Bronchial epithelial cell (primary cell): ENCODE measurements around the gene TGM5. TPM values are rescaled to one million over a fixed set of nuclear protein-coding genes. Genes with fewer than 3 reads are reported as not detected.

Experiments used
- DNase-seq: peaks from one replicate; pipeline ENCODE4 v3.0.0-alpha.2; 2010; ENCODE audit warnings: low read depth
- FAIRE-seq: peaks from 2 replicates; lab custom pipeline; 2011; peaks lifted over from hg19 to GRCh38; lab: Jason Lieb, UNC
- H3K27me3 ChIP-seq: 2 replicates; pipeline ENCODE4 v1.5.1; 2011; ENCODE audit warnings: low read length; ENCODE audit not compliant: control insufficient read depth, insufficient read depth
- H3K36me3 ChIP-seq: 2 replicates; pipeline ENCODE4 v1.5.1; 2011; ENCODE audit warnings: low read length; ENCODE audit not compliant: control insufficient read depth, insufficient read depth
- H3K4me3 ChIP-seq: 2 replicates; pipeline ENCODE4 v1.5.1; 2011; ENCODE audit warnings: mild to moderate bottlenecking, low read depth, low read length, control low read depth
- CTCF ChIP-seq: IDR thresholded peaks from 2 replicates; pipeline ENCODE4 v1.5.1; 2011; ENCODE audit warnings: mild to moderate bottlenecking, moderate library complexity, low read length, control low read depth, inconsistent platforms; ENCODE audit not compliant: insufficient read depth, severe bottlenecking
- total RNA-seq: library from RNA; depleted of rRNA; stranded (reverse); fragments of >200 nt; gene quantifications from 2 replicates; pipeline ENCODE4 v1.2.1, GENCODE V29; 2014

TGM5 gene
- total RNA-seq, 1 donor from 2014 or later: under 0.01 TPM

- Histone ChIP-seq H3K36me3 (no peaks in the 10 kb centered on the region), H3K4me3 (no peak overlapping the region), H3K27me3 (peaks cover 2% of the 10 kb centered on the region)
- TF ChIP-seq CTCF: peak; percentile 82
- FAIRE-seq: peak; percentile 7
- DNase-seq: peak; percentile 63
Observed at GRCh38 chr15:43285609-43286037, 18.9 kb upstream of the TGM5 start.

GRCh38 chr15:43283526-43283925 lies 16.8 kb upstream of the TGM5 start:
- FAIRE-seq (no peak), DNase-seq (no peak)
- TF ChIP-seq CTCF: no peak
- Histone ChIP-seq H3K36me3 (no peaks in the 10 kb centered on the region), H3K4me3 (no peak overlapping the region), H3K27me3 (peaks cover 5% of the 10 kb centered on the region)

- Histone ChIP-seq H3K27me3 (peaks cover 2% of the 10 kb centered on the region), H3K4me3 (no peak overlapping the region), H3K36me3 (no peaks in the 10 kb centered on the region)
- FAIRE-seq (no peak), DNase-seq (no peak)
- no peak for TF ChIP-seq CTCF
Observed at GRCh38 chr15:43281926-43282602, 15.3 kb upstream of the TGM5 start.

GRCh38 chr15:43280996-43281395 lies 14.3 kb upstream of the TGM5 start:
- Histone ChIP-seq H3K36me3 (no peaks in the 10 kb centered on the region), H3K27me3 (peaks cover 2% of the 10 kb centered on the region), H3K4me3 (no peak overlapping the region)
- no peak for FAIRE-seq
- DNase-seq: no peak
- TF ChIP-seq CTCF: no peak

- TF ChIP-seq CTCF: no peak
- Histone ChIP-seq H3K4me3 (no peak overlapping the region), H3K27me3 (peaks cover 2% of the 10 kb centered on the region), H3K36me3 (no peaks in the 10 kb centered on the region)
- DNase-seq: no peak
- no peak for FAIRE-seq
Observed at GRCh38 chr15:43279496-43279895, 12.8 kb upstream of the TGM5 start.

- H3K27me3 ChIP-seq: peaks cover 2% of the 10 kb centered on the region
- DNase-seq (no peak), FAIRE-seq (no peak)
- TF ChIP-seq CTCF: no peak
- H3K36me3 ChIP-seq: no peaks in the 10 kb centered on the region
- H3K4me3 ChIP-seq: no peak overlapping the region
Observed at GRCh38 chr15:43278869-43279268, 12.1 kb upstream of the TGM5 start.
